DOHH2 (cell line): ENCODE results near the gene ADAP1.

Experiments
- CTCF ChIP-seq: fragments of 200-600 bp; sonication (generic); IDR thresholded peaks from one replicate; pipeline ENCODE4 v1.5.1; 2014; ENCODE audit warnings: antibody characterized with exemption, mild to moderate bottlenecking, low read depth, low read length; ENCODE audit not compliant: poor library complexity, severe bottlenecking
- EZH2phosphoT487 ChIP-seq: fragments of 200-600 bp; sonication (generic); IDR thresholded peaks from 2 replicates; pipeline ENCODE4 v1.6.1; 2017; ENCODE audit warnings: borderline replicate concordance, mild to moderate bottlenecking, antibody characterized with exemption, low read length, moderate library complexity, mixed read lengths

DNA sequence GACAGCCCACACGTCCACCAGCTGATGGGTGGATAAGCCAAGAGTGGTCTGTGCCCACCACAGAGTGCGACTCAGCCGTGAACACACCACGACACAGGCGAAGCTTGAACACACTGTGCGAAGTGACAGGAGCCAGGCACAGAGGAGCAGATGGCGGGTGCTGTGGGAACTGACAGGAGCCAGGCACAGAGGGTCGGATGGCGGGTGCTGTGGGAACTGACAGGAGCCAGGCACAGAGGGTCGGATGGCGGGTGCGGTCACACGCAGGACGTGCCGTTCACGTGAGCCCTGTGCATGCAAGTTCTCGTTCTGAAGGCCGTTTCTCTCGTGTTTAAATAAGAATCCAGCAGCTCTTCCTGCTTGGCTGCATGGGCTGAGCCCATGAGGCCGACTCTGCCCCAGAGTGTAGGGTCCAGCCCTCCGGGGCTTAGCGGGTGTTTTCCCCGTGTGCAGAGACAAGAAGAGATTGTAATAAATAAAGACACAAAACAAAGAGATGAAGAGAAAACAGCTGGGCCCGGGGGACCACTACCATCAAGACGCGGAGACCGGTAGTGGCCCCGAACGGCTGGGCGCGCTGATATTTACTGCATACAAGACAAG lies 5.9 kb upstream of the ADAP1 start:
- TF ChIP-seq CTCF (no peak), EZH2phosphoT487 (no peak)
